IMR-90 (cell line): ENCODE data around the gene CFAP61. TPM values are rescaled to one million over a fixed set of nuclear protein-coding genes. Genes with fewer than 3 reads are reported as not detected.

Source experiments
- ATAC-seq: fragments of 200-7000 bp; cut with Tn5 transposase; 2 replicates; pipeline ENCODE4 v1.9.1; 2020; ENCODE audit warnings: low read depth, mild to moderate bottlenecking, moderate library complexity
- BruUV-seq: library from RNA; stranded (reverse); fragments of 400-500 nt; replicated peaks from 2 replicates; lab custom pipeline; 2021; lab: Mats Ljungman, UMichigan
- CTCF ChIA-PET: fragments of 300-600 bp; formaldehyde crosslinking; extraction: SDS; loops from one replicate; lab custom pipeline; 2021; ENCODE audit warnings: antibody characterized with exemption; lab: Yijun Ruan, JAX
- POLR2A ChIA-PET: fragments of 300-600 bp; sonication (Branson Sonifier 250); formaldehyde crosslinking; loops from one replicate; lab custom pipeline; 2022; ENCODE audit warnings: antibody characterized with exemption; ENCODE audit not compliant: unreplicated experiment; lab: Charles Lee
- DNase-seq: peaks from one replicate; pipeline ENCODE4 v3.0.0; 2013
- H2AFZ ChIP-seq: replicated peaks from 2 replicates; pipeline ENCODE3; 2013; ENCODE audit warnings: low read length, mild to moderate bottlenecking; ENCODE audit not compliant: poor library complexity
- H2AK5ac ChIP-seq: 2 replicates; pipeline ENCODE4 v1.6.1; 2013; ENCODE audit warnings: low read depth, low read length, inconsistent platforms
- H2AK9ac ChIP-seq: replicated peaks from 2 replicates; pipeline ENCODE3; 2013; ENCODE audit warnings: mild to moderate bottlenecking, low read depth, low read length, moderate library complexity; ENCODE audit not compliant: poor library complexity
- H2BK120ac ChIP-seq: 2 replicates; pipeline ENCODE4 v1.6.1; 2013; ENCODE audit warnings: low read depth, low read length, inconsistent platforms
- H2BK15ac ChIP-seq: 3 replicates; pipeline ENCODE4 v1.6.1; 2013; ENCODE audit warnings: low read depth, low read length, inconsistent platforms
- H2BK20ac ChIP-seq: 2 replicates; pipeline ENCODE4 v1.6.1; 2013; ENCODE audit warnings: low read depth, mild to moderate bottlenecking, inconsistent platforms, low read length, moderate library complexity
- H2BK5ac ChIP-seq: 2 replicates; pipeline ENCODE4 v1.6.1; 2013; ENCODE audit warnings: mild to moderate bottlenecking, low read depth, low read length, inconsistent platforms; ENCODE audit not compliant: poor library complexity, severe bottlenecking
- H3K14ac ChIP-seq: replicated peaks from 2 replicates; pipeline ENCODE4 v1.6.1; 2013; ENCODE audit warnings: low read depth, low read length, inconsistent platforms
- H3K18ac ChIP-seq: 2 replicates; pipeline ENCODE4 v1.6.1; 2013; ENCODE audit warnings: low read depth, low read length, control low read depth
- H3K23ac ChIP-seq: 2 replicates; pipeline ENCODE4 v1.6.1; 2013; ENCODE audit warnings: low read depth, low read length, inconsistent platforms
- H3K27ac ChIP-seq: 2 replicates; pipeline ENCODE4 v1.5.1; 2013; ENCODE audit warnings: mild to moderate bottlenecking, control low read depth, low read length; ENCODE audit not compliant: insufficient read depth
- H3K27me3 ChIP-seq: 2 replicates; pipeline ENCODE4 v1.6.1; 2013; ENCODE audit warnings: low read length; ENCODE audit not compliant: control insufficient read depth, insufficient read depth
- H3K36me3 ChIP-seq: 2 replicates; pipeline ENCODE4 v1.6.1; 2013; ENCODE audit warnings: low read length, mixed read lengths; ENCODE audit not compliant: control insufficient read depth, insufficient read depth
- H3K4ac ChIP-seq: 2 replicates; pipeline ENCODE4 v1.6.1; 2013; ENCODE audit warnings: low read depth, low read length, inconsistent platforms
- H3K4me1 ChIP-seq: 2 replicates; pipeline ENCODE4 v1.6.1; 2013; ENCODE audit warnings: low read length, mixed read lengths; ENCODE audit not compliant: control insufficient read depth, insufficient read depth
- H3K4me2 ChIP-seq: 2 replicates; pipeline ENCODE4 v1.6.1; 2013; ENCODE audit warnings: low read depth, mild to moderate bottlenecking, control low read depth, low read length, moderate library complexity
- H3K4me3 ChIP-seq: 2 replicates; pipeline ENCODE4 v1.5.1; 2013; ENCODE audit warnings: low read depth, mild to moderate bottlenecking, control low read depth, low read length, moderate library complexity; ENCODE audit not compliant: insufficient read depth
- H3K56ac ChIP-seq: 2 replicates; pipeline ENCODE4 v1.6.1; 2013; ENCODE audit warnings: low read length, inconsistent platforms; ENCODE audit not compliant: insufficient read depth; ENCODE audit errors: extremely low read depth
- H3K79me1 ChIP-seq, 2 experiments: 2 replicates each; pipeline ENCODE4 v1.6.1; 2013; ENCODE audit warnings: low read length in 2 of 2, inconsistent platforms in 1 of 2, low read depth in 1 of 2
- H3K9ac ChIP-seq: 2 replicates; pipeline ENCODE4 v1.6.1; 2013; ENCODE audit warnings: low read depth, low read length, control low read depth
- H3K9me1 ChIP-seq: 2 replicates; pipeline ENCODE4 v1.6.1; 2013; ENCODE audit warnings: low read length, inconsistent platforms; ENCODE audit not compliant: insufficient read depth
- H3K9me3 ChIP-seq: 2 replicates; pipeline ENCODE4 v1.6.1; 2013; ENCODE audit warnings: low read length; ENCODE audit not compliant: control insufficient read depth, insufficient read depth
- H4K20me1 ChIP-seq: 2 replicates; pipeline ENCODE4 v1.6.1; 2013; ENCODE audit warnings: low read length, inconsistent platforms; ENCODE audit not compliant: insufficient read depth
- H4K5ac ChIP-seq: 2 replicates; pipeline ENCODE4 v1.6.1; 2013; ENCODE audit warnings: mild to moderate bottlenecking, low read depth, low read length, control low read depth
- H4K8ac ChIP-seq, 2 experiments: 2 replicates each; pipeline ENCODE4 v1.6.1; 2013; ENCODE audit warnings: low read depth in 2 of 2, low read length in 2 of 2, control low read depth in 1 of 2, inconsistent platforms in 1 of 2
- H4K91ac ChIP-seq: 2 replicates; pipeline ENCODE4 v1.6.1; 2013; ENCODE audit warnings: low read depth, low read length, inconsistent platforms; ENCODE audit not compliant: insufficient read depth
- CEBPB ChIP-seq: IDR thresholded peaks from 2 replicates; pipeline ENCODE4 v1.6.1; 2012; ENCODE audit warnings: low read depth, low read length, improper control_type of control experiment
- CHD1 ChIP-seq: IDR thresholded peaks from 2 replicates; pipeline ENCODE4 v1.6.1; 2012; ENCODE audit warnings: low read depth, low read length, improper control_type of control experiment
- FOS ChIP-seq: fragments of 150-350 bp; IDR thresholded peaks from 2 replicates; pipeline ENCODE4 v1.6.1; 2016; ENCODE audit warnings: low read depth, low read length
- MAFK ChIP-seq: IDR thresholded peaks from 2 replicates; pipeline ENCODE4 v1.6.1; 2012; ENCODE audit warnings: low read depth, low read length, improper control_type of control experiment
- MAZ ChIP-seq: IDR thresholded peaks from 2 replicates; pipeline ENCODE4 v1.6.1; 2012; ENCODE audit warnings: low read depth, mild to moderate bottlenecking, low read length, improper control_type of control experiment, moderate library complexity, borderline replicate concordance
- MXI1 ChIP-seq: IDR thresholded peaks from 2 replicates; pipeline ENCODE4 v1.6.1; 2012; ENCODE audit warnings: low read depth, mild to moderate bottlenecking, low read length, moderate library complexity, borderline replicate concordance
- NFE2L2 ChIP-seq: fragments of 150-350 bp; IDR thresholded peaks from 2 replicates; pipeline ENCODE4 v1.6.1; 2016; ENCODE audit warnings: low read depth, mild to moderate bottlenecking, low read length
- POLR2A ChIP-seq: IDR thresholded peaks from 2 replicates; pipeline ENCODE4 v1.6.1; 2012; ENCODE audit warnings: mild to moderate bottlenecking, low read depth, low read length
- RAD21 ChIP-seq: IDR thresholded peaks from 2 replicates; pipeline ENCODE4 v1.6.1; 2012; ENCODE audit warnings: low read length, improper control_type of control experiment
- RCOR1 ChIP-seq: IDR thresholded peaks from 2 replicates; pipeline ENCODE4 v1.6.1; 2012; ENCODE audit warnings: mild to moderate bottlenecking, low read length, improper control_type of control experiment; ENCODE audit not compliant: insufficient replicate concordance
- RFX5 ChIP-seq: IDR thresholded peaks from 2 replicates; pipeline ENCODE4 v1.8.0; 2012; ENCODE audit warnings: low read depth, mild to moderate bottlenecking, low read length, moderate library complexity
- SMC3 ChIP-seq: fragments of 150-350 bp; IDR thresholded peaks from 2 replicates; pipeline ENCODE4 v1.6.1; 2016; ENCODE audit warnings: low read depth, mild to moderate bottlenecking, antibody characterized with exemption, low read length, moderate library complexity
- WGBS, 2 experiments: methylation state at CpG; one replicate each; pipeline versions ENCODE4 v1.1.5 to v1.1.7; 2013; ENCODE audit warnings: missing lambda C conversion rate in 2 of 2; ENCODE audit not compliant: insufficient read length in 1 of 2; ENCODE audit errors: extremely low coverage in 2 of 2; 5-methylcytosine and 5-hydroxymethylcytosine counted together
- dilution Hi-C: fragments of 300-500 bp; cut with HindIII; formaldehyde crosslinking; loops from one replicate; pipeline ENCODE4 v1.14.3; 2018; ENCODE audit warnings: low sequenced_read_pairs; ENCODE audit not compliant: unreplicated experiment
- in situ Hi-C: fragments of 300-500 bp; cut with MboI; formaldehyde crosslinking; loops from 3 replicates; pipeline ENCODE4 v1.14.3; 2019; ENCODE audit warnings: low sequenced_read_pairs, inconsistent platforms, mixed read lengths
- intact Hi-C: fragments of 100-400 bp; cut with micrococcal nuclease; formaldehyde crosslinking; loops from 2 replicates; pipeline ENCODE4 v1.10.0; 2022
- polyA plus RNA-seq, 3 experiments: library from polyadenylated mRNA; depleted of rRNA; stranded (reverse); fragments of >200 nt; gene quantifications; 2 replicates each; pipeline ENCODE4 v1.2.3, GENCODE V29; 2012; ENCODE audit warnings: low replicate concordance in 1 of 3
- total RNA-seq: library from RNA; depleted of rRNA; stranded (reverse); fragments of >200 nt; gene quantifications from 2 replicates; pipeline ENCODE4 v1.2.3, GENCODE V29; 2012
- TF ChIP-seq, protein P1 (sequence below): conservative IDR thresholded peaks from 2 replicates; pipeline ENCODE4 v1.5.1; 2012; ENCODE audit warnings: mild to moderate bottlenecking, low read depth, low read length, improper control_type of control experiment
- TF ChIP-seq, protein P2 (sequence below): fragments of 150-350 bp; IDR thresholded peaks from 2 replicates; pipeline ENCODE4 v1.6.1; 2017; ENCODE audit warnings: mild to moderate bottlenecking, antibody characterized with exemption, low read length, low read depth

The CFAP61 gene
- total and polyA plus RNA-seq, 2 of the 4 experiments (the other 2 are of a cell fraction): 0.07 TPM; not detected in 1

DNA sequence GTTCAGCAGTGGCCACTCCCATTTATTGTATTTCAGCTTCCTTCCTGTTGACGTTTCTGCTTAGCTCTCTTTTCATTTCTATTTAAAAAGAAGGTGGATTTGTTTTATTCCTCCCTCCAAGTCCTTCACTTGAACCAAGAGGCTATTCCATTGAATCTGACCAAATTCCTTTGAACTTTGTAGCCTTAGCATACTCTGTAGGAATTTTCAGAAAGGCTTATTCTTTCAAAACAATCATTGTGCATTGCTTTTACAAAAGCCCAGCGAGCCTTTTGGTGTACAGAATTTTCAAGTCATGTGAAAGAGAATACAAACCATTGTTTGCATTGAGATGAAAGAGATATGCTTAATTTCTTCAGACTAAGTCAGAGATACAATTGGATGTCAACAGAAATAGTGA, 164.6 kb downstream of the CFAP61 start:
- Histone ChIP-seq H3K27me3 (no peaks in the 10 kb centered on the region; the same call in 1 of the 2 replicates), H3K14ac (no peak overlapping the region), H4K8ac (no peak overlapping the region), H3K4me3 (no peak overlapping the region), H3K79me1 (no peaks in the 10 kb centered on the region), H3K9me3 (no peaks in the 10 kb centered on the region), H4K20me1 (no peaks in the 10 kb centered on the region; the same call in 1 of the 2 replicates), H2AK5ac (no peak overlapping the region), H2AFZ (no peak overlapping the region), H3K4me1 (no peaks in the 10 kb centered on the region), H3K4ac (no peak overlapping the region), H4K91ac (no peak overlapping the region), H3K9ac (no peak overlapping the region), H2BK120ac (no peak overlapping the region), H2BK5ac (no peak overlapping the region), H3K18ac (no peak overlapping the region), H3K36me3 (no peaks in the 10 kb centered on the region), H4K5ac (no peak overlapping the region), H3K56ac (no peak overlapping the region), H2BK20ac (no peak overlapping the region), H2AK9ac (no peak overlapping the region), H3K27ac (no peak overlapping the region), H2BK15ac (no peak overlapping the region), H3K23ac (no peak overlapping the region), H3K4me2 (no peak overlapping the region), H3K9me1 (no peaks in the 10 kb centered on the region)
- WGBS, 2 experiments: no CpG with 5 or more reads among the region's 2 CpGs
- ChIA-PET POLR2A (no interaction called here), CTCF (no interaction called here)
- in situ Hi-C loops (no loop called here), dilution Hi-C loops (no loop called here), intact Hi-C loops (no loop called here)
- no TSS peak for BruUV-seq
- no peak for ATAC-seq
- DNase-seq: no peak
- TF ChIP-seq POLR2A (no peak), CEBPB (no peak), CHD1 (no peak), MAFK (no peak), FOS (no peak), NFE2L2 (no peak), MAZ (no peak), RCOR1 (no peak), RAD21 (no peak), RFX5 (no peak), SMC3 (no peak), MXI1 (no peak)
- TF ChIP-seq, protein P1, sequence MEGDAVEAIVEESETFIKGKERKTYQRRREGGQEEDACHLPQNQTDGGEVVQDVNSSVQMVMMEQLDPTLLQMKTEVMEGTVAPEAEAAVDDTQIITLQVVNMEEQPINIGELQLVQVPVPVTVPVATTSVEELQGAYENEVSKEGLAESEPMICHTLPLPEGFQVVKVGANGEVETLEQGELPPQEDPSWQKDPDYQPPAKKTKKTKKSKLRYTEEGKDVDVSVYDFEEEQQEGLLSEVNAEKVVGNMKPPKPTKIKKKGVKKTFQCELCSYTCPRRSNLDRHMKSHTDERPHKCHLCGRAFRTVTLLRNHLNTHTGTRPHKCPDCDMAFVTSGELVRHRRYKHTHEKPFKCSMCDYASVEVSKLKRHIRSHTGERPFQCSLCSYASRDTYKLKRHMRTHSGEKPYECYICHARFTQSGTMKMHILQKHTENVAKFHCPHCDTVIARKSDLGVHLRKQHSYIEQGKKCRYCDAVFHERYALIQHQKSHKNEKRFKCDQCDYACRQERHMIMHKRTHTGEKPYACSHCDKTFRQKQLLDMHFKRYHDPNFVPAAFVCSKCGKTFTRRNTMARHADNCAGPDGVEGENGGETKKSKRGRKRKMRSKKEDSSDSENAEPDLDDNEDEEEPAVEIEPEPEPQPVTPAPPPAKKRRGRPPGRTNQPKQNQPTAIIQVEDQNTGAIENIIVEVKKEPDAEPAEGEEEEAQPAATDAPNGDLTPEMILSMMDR: no peak
- TF ChIP-seq, protein P2, sequence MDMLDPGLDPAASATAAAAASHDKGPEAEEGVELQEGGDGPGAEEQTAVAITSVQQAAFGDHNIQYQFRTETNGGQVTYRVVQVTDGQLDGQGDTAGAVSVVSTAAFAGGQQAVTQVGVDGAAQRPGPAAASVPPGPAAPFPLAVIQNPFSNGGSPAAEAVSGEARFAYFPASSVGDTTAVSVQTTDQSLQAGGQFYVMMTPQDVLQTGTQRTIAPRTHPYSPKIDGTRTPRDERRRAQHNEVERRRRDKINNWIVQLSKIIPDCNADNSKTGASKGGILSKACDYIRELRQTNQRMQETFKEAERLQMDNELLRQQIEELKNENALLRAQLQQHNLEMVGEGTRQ: no peak
